Mucosa of descending colon (tissue), 3 donors: Measurements from ENCODE around the gene MYO5B. TPM values are rescaled to one million over a fixed set of nuclear protein-coding genes. Genes with fewer than 3 reads are reported as not detected.

Source experiments
- ATAC-seq: fragments of 200-7000 bp; cut with Tn5 transposase; one replicate; pipeline ENCODE4 v1.9.1; 2020; ENCODE audit warnings: mild to moderate bottlenecking, moderate library complexity
- DNase-seq, 3 donors: peaks; one replicate each; pipeline ENCODE4 v3.0.0-alpha.2; 2020
- H3K36me3 ChIP-seq: fragments of 200-600 bp; one replicate; pipeline ENCODE4 v1.8.0; 2021; ENCODE audit warnings: low read depth, mild to moderate bottlenecking
- H3K4me1 ChIP-seq: fragments of 200-600 bp; one replicate; pipeline ENCODE4 v1.8.0; 2021; ENCODE audit warnings: low read depth, mild to moderate bottlenecking
- H3K4me3 ChIP-seq: fragments of 200-600 bp; one replicate; pipeline ENCODE4 v1.8.0; 2021; ENCODE audit warnings: mild to moderate bottlenecking
- H3K9me3 ChIP-seq: fragments of 200-600 bp; one replicate; pipeline ENCODE4 v1.8.0; 2021; ENCODE audit warnings: mild to moderate bottlenecking
- CTCF ChIP-seq: fragments of 200-600 bp; IDR thresholded peaks from one replicate; pipeline ENCODE4 v1.8.0; 2022; ENCODE audit warnings: antibody characterized with exemption, mild to moderate bottlenecking
- intact Hi-C, 2 donors: fragments of 100-400 bp; cut with DNase I in 1 of 2; cut with micrococcal nuclease in 1 of 2; formaldehyde crosslinking; loops; one replicate each; pipeline versions ENCODE4 v1.11.0 to v1.11.1; 2022; cut with DNase I, micrococcal nuclease
- total RNA-seq, 3 donors: library from RNA; stranded (reverse); fragmentation: NEBNext Ultra II Directional in 2 of 3; extraction: Animal tissue kit (Norgen Biotek cat#: 25700) in 2 of 3; gene quantifications; one replicate each; pipeline versions ENCODE4 v1.2.1 to v1.2.4, GENCODE V29; 2021 to 2023
- donor health status: DM: no; HTN: no; CAD: no; lungs with moderate emphysema.
- donor health status: DM: no; HTN: no; CAD: no.
- donor health status: DM: no; HTN: yes; CAD: no.

Gene MYO5B
- total RNA-seq, 3 donors from 2014 or later, result 52.7 to 179 (median 120) TPM

GRCh38 chr18:50113726-50114125 is 81.2 kb downstream of the MYO5B start:
- H3K36me3 ChIP-seq, result no peaks in the 10 kb centered on the region
- peaks cover 8% of the 10 kb centered on the region for H3K4me1 ChIP-seq
- no peak for TF ChIP-seq CTCF
- H3K4me3 ChIP-seq, result no peak overlapping the region
- ATAC-seq, result no peak
- DNase-seq, result no peak
- no peaks in the 10 kb centered on the region for H3K9me3 ChIP-seq
- intact Hi-C loops, result no loop called here

- DNase-seq (no peak), ATAC-seq (peak; percentile 53)
Measured at GRCh38 chr18:50111398-50111797, 83.5 kb downstream of the MYO5B start.

GRCh38 chr18:50107468-50107977 is 87.4 kb downstream of the MYO5B start:
- DNase-seq (peak in 1 of 3 donors; percentile 42), ATAC-seq (peak; percentile 90)
- intact Hi-C loops, result no loop called here

More at GRCh38 chr18:50111398-50111797, 83.5 kb downstream of the MYO5B start:
- intact Hi-C loops, result no loop called here
- peak; percentile 26 for TF ChIP-seq CTCF
- Histone ChIP-seq H3K4me3 (no peak overlapping the region), H3K9me3 (no peaks in the 10 kb centered on the region), H3K36me3 (no peaks in the 10 kb centered on the region), H3K4me1 (peaks cover 8% of the 10 kb centered on the region)

GRCh38 chr18:50105027-50105426 is 89.9 kb downstream of the MYO5B start:
- DNase-seq (no peak), ATAC-seq (no peak)
- Histone ChIP-seq H3K4me1 (peaks cover 9% of the 10 kb centered on the region), H3K36me3 (no peaks in the 10 kb centered on the region), H3K9me3 (no peaks in the 10 kb centered on the region), H3K4me3 (no peak overlapping the region)
- TF ChIP-seq CTCF, result no peak
- intact Hi-C loops, result no loop called here

More at GRCh38 chr18:50107468-50107977, 87.4 kb downstream of the MYO5B start:
- peaks cover 8% of the 10 kb centered on the region for H3K4me1 ChIP-seq
- no peak overlapping the region for H3K4me3 ChIP-seq
- H3K36me3 ChIP-seq, result no peaks in the 10 kb centered on the region
- no peak for TF ChIP-seq CTCF
- H3K9me3 ChIP-seq, result no peaks in the 10 kb centered on the region

GRCh38 chr18:50104421-50104820 is 90.5 kb downstream of the MYO5B start:
- H3K4me3 ChIP-seq, result no peak overlapping the region
- DNase-seq, result no peak

More at GRCh38 chr18:50104421-50104820, 90.5 kb downstream of the MYO5B start:
- TF ChIP-seq CTCF, result no peak
- Histone ChIP-seq H3K9me3 (no peaks in the 10 kb centered on the region), H3K4me1 (peaks cover 13% of the 10 kb centered on the region), H3K36me3 (no peaks in the 10 kb centered on the region)
- no peak for ATAC-seq
- intact Hi-C loops, result no loop called here
